ENCODE data around the gene PRG2. TPM values are rescaled to one million over a fixed set of nuclear protein-coding genes. Genes with fewer than 3 reads are reported as not detected.

PRG2 gene
- total RNA-seq, 6 donors from 2014 or later, result 0.30 to 2.6 (median 1.6) TPM; not detected in 2

- 75 to 77% methylated on average over 2 of the region's 2 CpGs for WGBS, 2 donors
- no peaks in the 10 kb centered on the region for H3K9me3 ChIP-seq
- TF ChIP-seq EP300 (IDR thresholded peaks at IDR 0.05), result no peak
- TF ChIP-seq CTCF (IDR thresholded peaks at IDR 0.05), result no peak
- no peak for TF ChIP-seq POLR2AphosphoS5 (IDR thresholded peaks at IDR 0.05)
- TF ChIP-seq POLR2A (IDR thresholded peaks at IDR 0.05), result no peak
- H3K36me3 ChIP-seq, result no peaks in the 10 kb centered on the region
- H3K27ac ChIP-seq, result no peak within 1 kb of the TSS
- no peak for DNase-seq
- ATAC-seq (ENCODE audit: low FRiP score in 2 of 2), result no peak
- H3K4me3 ChIP-seq, result no peak within 1 kb of the TSS
- no peaks in the 10 kb centered on the region for H3K27me3 ChIP-seq
- no peaks in the 10 kb centered on the region for H3K4me1 ChIP-seq
Measured at GRCh38 chr11:57380975-57381374, 9.5 kb downstream of the PRG2 start, which contains the start of gene PRG3. Gene PRG3 (minus strand): TSS chr11:57381150. CDS start chr11:57380708, 442 bp downstream.

- Histone ChIP-seq H3K4me3 (no peak overlapping the region), H3K36me3 (no peaks in the 10 kb centered on the region), H3K9me3 (no peaks in the 10 kb centered on the region), H3K4me1 (no peaks in the 10 kb centered on the region), H3K27me3 (no peaks in the 10 kb centered on the region), H3K27ac (no peak overlapping the region)
- ATAC-seq (ENCODE audit: low FRiP score in 2 of 2) (no peak), DNase-seq (no peak)
- TF ChIP-seq POLR2A (IDR thresholded peaks at IDR 0.05), result no peak
- TF ChIP-seq EP300 (IDR thresholded peaks at IDR 0.05), result no peak
- no peak for TF ChIP-seq POLR2AphosphoS5 (IDR thresholded peaks at IDR 0.05)
- no peak for TF ChIP-seq CTCF (IDR thresholded peaks at IDR 0.05)
- WGBS, 2 donors, result 28 to 30% methylated on average over 9 to 10 of the region's 10 CpGs
Measured at GRCh38 chr11:57379732-57380131, 10.7 kb downstream of the PRG2 start.

GRCh38 chr11:57378186-57378585, 12.3 kb downstream of the PRG2 start:
- DNase-seq, result no peak
- H3K9me3 ChIP-seq, result no peaks in the 10 kb centered on the region
- no peaks in the 10 kb centered on the region for H3K4me1 ChIP-seq
- TF ChIP-seq EP300 (IDR thresholded peaks at IDR 0.05), result no peak
- TF ChIP-seq POLR2AphosphoS5 (IDR thresholded peaks at IDR 0.05), result no peak
- TF ChIP-seq CTCF (IDR thresholded peaks at IDR 0.05), result no peak
- no peak for TF ChIP-seq POLR2A (IDR thresholded peaks at IDR 0.05)
- H3K27me3 ChIP-seq, result no peaks in the 10 kb centered on the region
- no peaks in the 10 kb centered on the region for H3K36me3 ChIP-seq
- H3K4me3 ChIP-seq, result no peak overlapping the region
- H3K27ac ChIP-seq, result no peak overlapping the region
- ATAC-seq (ENCODE audit: low FRiP score in 2 of 2), result no peak

GRCh38 chr11:57377107-57377506, 13.3 kb downstream of the PRG2 start:
- H3K27me3 ChIP-seq, result no peaks in the 10 kb centered on the region
- no peak overlapping the region for H3K4me3 ChIP-seq
- no peaks in the 10 kb centered on the region for H3K9me3 ChIP-seq
- H3K27ac ChIP-seq, result no peak overlapping the region
- TF ChIP-seq POLR2A (IDR thresholded peaks at IDR 0.05) (no peak), EP300 (IDR thresholded peaks at IDR 0.05) (no peak), POLR2AphosphoS5 (IDR thresholded peaks at IDR 0.05) (no peak), CTCF (IDR thresholded peaks at IDR 0.05) (no peak)
- DNase-seq (no peak), ATAC-seq (ENCODE audit: low FRiP score in 2 of 2) (no peak)
- H3K36me3 ChIP-seq, result no peaks in the 10 kb centered on the region
- H3K4me1 ChIP-seq, result no peaks in the 10 kb centered on the region
- WGBS, 2 donors, result 69 to 73% methylated on average over 5 of the region's 5 CpGs

Measured in upper lobe of left lung (tissue), 6 donors.